Mucosa of descending colon (tissue), 3 donors: ENCODE data around the gene PROKR2. TPM values are rescaled to one million over a fixed set of nuclear protein-coding genes. Genes with fewer than 3 reads are reported as not detected.

Experiments
- ATAC-seq: fragments of 200-7000 bp; cut with Tn5 transposase; one replicate; pipeline ENCODE4 v1.9.1; 2020; ENCODE audit warnings: mild to moderate bottlenecking, moderate library complexity
- DNase-seq, 3 donors: peaks; one replicate each; pipeline ENCODE4 v3.0.0-alpha.2; 2020
- H3K36me3 ChIP-seq: fragments of 200-600 bp; one replicate; pipeline ENCODE4 v1.8.0; 2021; ENCODE audit warnings: low read depth, mild to moderate bottlenecking
- H3K4me1 ChIP-seq: fragments of 200-600 bp; one replicate; pipeline ENCODE4 v1.8.0; 2021; ENCODE audit warnings: low read depth, mild to moderate bottlenecking
- H3K4me3 ChIP-seq: fragments of 200-600 bp; one replicate; pipeline ENCODE4 v1.8.0; 2021; ENCODE audit warnings: mild to moderate bottlenecking
- H3K9me3 ChIP-seq: fragments of 200-600 bp; one replicate; pipeline ENCODE4 v1.8.0; 2021; ENCODE audit warnings: mild to moderate bottlenecking
- intact Hi-C, 2 donors: fragments of 100-400 bp; cut with DNase I in 1 of 2; cut with micrococcal nuclease in 1 of 2; formaldehyde crosslinking; loops; one replicate each; pipeline versions ENCODE4 v1.11.0 to v1.11.1; 2022; cut with DNase I, micrococcal nuclease
- total RNA-seq, 3 donors: library from RNA; stranded (reverse); fragmentation: NEBNext Ultra II Directional in 2 of 3; extraction: Animal tissue kit (Norgen Biotek cat#: 25700) in 2 of 3; gene quantifications; one replicate each; pipeline versions ENCODE4 v1.2.1 to v1.2.4, GENCODE V29; 2021 to 2023
- TF ChIP-seq, protein P1 (sequence below): fragments of 200-600 bp; IDR thresholded peaks from one replicate; pipeline ENCODE4 v1.8.0; 2022; ENCODE audit warnings: antibody characterized with exemption, mild to moderate bottlenecking
- donor health status: DM: no; HTN: no; CAD: no; lungs with moderate emphysema.
- donor health status: DM: no; HTN: no; CAD: no.
- donor health status: DM: no; HTN: yes; CAD: no.

PROKR2 gene
- total RNA-seq, 3 donors from 2014 or later = not detected

DNA sequence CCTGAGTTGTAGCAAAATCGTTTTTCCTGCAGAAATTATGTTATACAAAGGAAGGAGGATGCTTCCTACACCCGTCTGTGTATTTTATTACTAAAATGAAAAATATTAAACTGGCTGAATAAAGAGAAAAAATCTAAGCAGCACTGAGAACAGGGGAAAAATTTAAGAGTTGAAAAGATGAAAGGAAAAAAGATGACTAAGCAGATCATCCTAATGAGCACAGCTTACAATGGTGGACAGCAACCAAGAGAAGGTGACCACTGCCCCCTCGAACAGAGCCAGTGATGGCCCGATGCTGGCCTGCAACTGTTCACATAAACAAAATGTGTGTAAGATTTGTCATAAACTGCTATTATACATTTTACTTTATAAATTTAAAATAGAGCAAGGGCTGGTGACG lies 4.2 kb downstream of the PROKR2 start:
- DNase-seq = no peak
- Histone ChIP-seq H3K9me3 (peaks cover 22% of the 10 kb centered on the region), H3K4me3 (no peak overlapping the region), H3K36me3 (no peaks in the 10 kb centered on the region), H3K4me1 (no peaks in the 10 kb centered on the region)
- TF ChIP-seq, protein P1, sequence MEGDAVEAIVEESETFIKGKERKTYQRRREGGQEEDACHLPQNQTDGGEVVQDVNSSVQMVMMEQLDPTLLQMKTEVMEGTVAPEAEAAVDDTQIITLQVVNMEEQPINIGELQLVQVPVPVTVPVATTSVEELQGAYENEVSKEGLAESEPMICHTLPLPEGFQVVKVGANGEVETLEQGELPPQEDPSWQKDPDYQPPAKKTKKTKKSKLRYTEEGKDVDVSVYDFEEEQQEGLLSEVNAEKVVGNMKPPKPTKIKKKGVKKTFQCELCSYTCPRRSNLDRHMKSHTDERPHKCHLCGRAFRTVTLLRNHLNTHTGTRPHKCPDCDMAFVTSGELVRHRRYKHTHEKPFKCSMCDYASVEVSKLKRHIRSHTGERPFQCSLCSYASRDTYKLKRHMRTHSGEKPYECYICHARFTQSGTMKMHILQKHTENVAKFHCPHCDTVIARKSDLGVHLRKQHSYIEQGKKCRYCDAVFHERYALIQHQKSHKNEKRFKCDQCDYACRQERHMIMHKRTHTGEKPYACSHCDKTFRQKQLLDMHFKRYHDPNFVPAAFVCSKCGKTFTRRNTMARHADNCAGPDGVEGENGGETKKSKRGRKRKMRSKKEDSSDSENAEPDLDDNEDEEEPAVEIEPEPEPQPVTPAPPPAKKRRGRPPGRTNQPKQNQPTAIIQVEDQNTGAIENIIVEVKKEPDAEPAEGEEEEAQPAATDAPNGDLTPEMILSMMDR = no peak
- intact Hi-C loops = no loop called here
- ATAC-seq = no peak

- Histone ChIP-seq H3K9me3 (peaks cover 30% of the 10 kb centered on the region), H3K4me1 (no peaks in the 10 kb centered on the region), H3K4me3 (no peak overlapping the region), H3K36me3 (no peaks in the 10 kb centered on the region)
- intact Hi-C loops = no loop called here
- DNase-seq = no peak
- TF ChIP-seq, protein P1 = no peak
- no peak for ATAC-seq
Measured at GRCh38 chr20:5309971-5310370, 6.8 kb downstream of the PROKR2 start.

DNA sequence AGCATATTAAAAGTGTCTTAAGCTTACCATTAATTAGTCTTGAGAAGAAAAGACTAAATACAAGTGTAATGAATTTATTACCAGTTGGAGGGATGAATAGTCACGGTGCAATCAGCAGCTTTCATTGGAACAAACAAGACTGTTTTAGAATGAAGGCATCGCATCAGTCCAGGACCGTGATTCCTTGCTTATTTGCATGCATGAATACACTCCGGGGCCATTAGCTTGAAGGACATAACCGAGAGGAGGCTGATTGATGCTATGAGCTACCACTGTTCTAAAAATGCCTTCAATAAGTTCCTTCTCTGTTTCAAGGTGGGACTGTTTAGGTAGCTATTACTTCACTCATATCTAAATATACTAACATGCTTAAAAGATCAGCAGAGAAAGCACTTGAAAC lies 17.9 kb downstream of the PROKR2 start:
- H3K36me3 ChIP-seq = no peaks in the 10 kb centered on the region
- H3K4me1 ChIP-seq = no peaks in the 10 kb centered on the region
- intact Hi-C loops = no loop called here
- DNase-seq = no peak
- no peak for ATAC-seq
- no peak overlapping the region for H3K4me3 ChIP-seq
- no peaks in the 10 kb centered on the region for H3K9me3 ChIP-seq
- TF ChIP-seq, protein P1 = no peak

DNA sequence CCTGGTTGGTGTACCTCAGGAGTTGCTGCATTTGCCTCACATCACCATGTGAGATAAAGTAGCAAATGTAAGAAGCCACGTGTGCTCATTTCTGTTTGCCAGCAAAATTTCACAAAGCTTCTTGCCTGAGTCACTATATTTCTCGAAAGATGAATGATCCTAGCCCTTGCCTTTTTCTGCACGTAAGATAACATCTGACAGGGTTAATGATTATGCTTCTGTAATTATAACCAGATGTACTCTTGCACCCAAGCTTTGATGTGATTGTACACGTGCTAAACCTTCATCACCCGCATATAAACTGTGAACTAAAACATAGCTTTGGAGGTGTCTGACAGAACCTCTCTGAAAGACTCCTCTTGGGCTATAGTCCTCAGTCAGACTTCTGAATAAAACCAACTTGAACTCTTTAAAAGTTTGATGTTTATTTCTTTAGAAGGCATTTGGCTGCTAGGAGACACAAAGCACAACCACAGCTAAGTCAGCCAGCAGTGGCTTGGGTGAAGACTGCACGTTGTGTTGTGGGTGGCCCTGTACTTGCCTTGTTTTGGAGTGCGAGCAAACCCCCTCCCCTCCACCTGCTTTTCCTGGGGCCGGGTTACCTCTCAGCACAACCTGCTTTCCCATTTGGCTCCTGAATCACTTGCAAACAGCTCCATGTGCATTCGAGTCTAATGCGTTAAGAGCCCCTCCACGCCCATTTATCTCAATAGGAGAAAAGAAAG lies 19.3 kb downstream of the PROKR2 start:
- ATAC-seq = no peak
- TF ChIP-seq, protein P1 = no peak
- Histone ChIP-seq H3K4me3 (no peak overlapping the region), H3K4me1 (no peaks in the 10 kb centered on the region), H3K9me3 (no peaks in the 10 kb centered on the region), H3K36me3 (no peaks in the 10 kb centered on the region)
- intact Hi-C loops = no loop called here
- DNase-seq = no peak

DNA sequence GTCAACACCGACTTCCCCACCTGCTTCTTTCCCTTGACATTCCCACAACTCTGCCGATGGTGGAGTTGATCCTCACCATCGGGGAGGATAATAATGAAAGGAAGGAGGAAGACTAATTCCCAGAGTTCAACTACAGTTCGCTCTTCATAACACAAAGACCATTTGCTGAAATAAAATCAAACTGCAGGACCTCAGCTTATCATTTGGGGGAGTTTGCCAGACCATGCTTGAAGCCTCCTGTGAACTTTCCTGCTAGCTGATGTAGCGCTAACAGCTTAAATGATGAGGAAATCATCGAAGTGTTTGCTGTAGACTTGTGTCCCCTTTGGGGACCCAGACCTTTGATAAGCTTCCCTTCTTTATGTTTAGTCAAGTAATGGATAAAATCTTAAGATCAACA lies 26.2 kb downstream of the PROKR2 start:
- Histone ChIP-seq H3K4me1 (no peaks in the 10 kb centered on the region), H3K9me3 (no peaks in the 10 kb centered on the region), H3K36me3 (no peaks in the 10 kb centered on the region), H3K4me3 (no peak overlapping the region)
- TF ChIP-seq, protein P1 = no peak
- DNase-seq (no peak), ATAC-seq (no peak)
- intact Hi-C loops = no loop called here

DNA sequence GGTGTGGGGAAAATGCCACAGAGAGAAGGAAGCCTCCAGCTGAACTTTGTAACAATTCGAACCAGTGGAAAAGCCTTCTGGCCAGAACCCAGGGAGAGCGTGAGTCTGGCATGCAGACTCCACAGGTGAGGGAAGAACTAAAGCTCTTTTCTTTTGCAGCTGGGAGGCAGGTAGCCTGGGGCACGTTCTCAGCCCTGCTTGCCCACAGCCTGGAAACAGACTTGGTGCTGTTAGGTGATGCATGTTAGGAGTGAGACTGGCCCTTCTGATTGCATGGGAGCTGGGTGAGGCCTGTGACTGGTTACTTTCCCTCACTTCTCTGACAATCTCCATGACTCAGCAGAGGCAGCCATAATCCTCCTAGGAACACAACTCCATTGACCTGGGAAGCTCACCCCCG lies 34.2 kb downstream of the PROKR2 start:
- intact Hi-C loops = no loop called here
- H3K9me3 ChIP-seq = no peaks in the 10 kb centered on the region
- DNase-seq (no peak), ATAC-seq (no peak)
- no peaks in the 10 kb centered on the region for H3K36me3 ChIP-seq
- no peak overlapping the region for H3K4me3 ChIP-seq
- TF ChIP-seq, protein P1 = no peak
- no peaks in the 10 kb centered on the region for H3K4me1 ChIP-seq
